ENCODE data around the gene NPC2.

Gene NPC2

DNA sequence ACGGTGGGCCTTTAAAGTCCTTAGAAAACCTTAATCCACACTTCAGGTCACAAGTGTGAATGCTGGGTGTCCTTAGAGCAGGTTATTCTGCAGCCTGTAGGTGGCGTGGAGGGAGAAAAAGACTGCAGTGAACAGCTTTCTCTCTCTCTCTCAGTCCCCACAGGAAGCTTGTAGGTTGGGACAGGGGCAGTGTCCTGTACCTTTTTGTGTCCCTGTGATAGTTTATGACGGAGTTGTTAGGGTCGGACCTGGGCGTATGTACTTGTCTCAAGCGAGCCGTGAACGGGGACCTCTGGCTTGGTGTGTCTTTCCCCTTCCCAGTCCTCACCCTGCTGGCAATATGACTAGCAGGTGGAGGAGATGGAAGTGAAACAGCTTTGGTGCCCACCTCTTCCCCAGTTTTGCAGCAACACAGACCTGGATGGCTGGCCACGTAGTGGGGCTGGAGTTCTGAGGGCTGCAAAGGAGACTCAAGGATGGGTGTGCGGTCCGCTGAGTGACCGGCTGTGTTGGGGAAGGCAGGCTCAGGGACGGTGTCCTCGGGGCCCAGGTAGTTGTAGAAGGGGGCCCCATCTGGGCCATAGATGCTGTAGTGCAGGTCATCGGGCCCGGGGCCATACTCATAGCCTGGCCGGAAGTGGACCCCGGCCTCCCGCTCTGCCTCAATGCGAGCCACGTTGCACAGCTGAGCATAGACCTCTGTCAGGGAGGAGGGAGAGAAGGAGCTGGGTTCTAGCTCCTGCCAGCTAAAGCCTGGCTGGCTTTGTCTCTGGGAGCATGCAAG lies 9.3 kb upstream of the NPC2 start:
- DNase-seq: peak; percentile 54

DNA sequence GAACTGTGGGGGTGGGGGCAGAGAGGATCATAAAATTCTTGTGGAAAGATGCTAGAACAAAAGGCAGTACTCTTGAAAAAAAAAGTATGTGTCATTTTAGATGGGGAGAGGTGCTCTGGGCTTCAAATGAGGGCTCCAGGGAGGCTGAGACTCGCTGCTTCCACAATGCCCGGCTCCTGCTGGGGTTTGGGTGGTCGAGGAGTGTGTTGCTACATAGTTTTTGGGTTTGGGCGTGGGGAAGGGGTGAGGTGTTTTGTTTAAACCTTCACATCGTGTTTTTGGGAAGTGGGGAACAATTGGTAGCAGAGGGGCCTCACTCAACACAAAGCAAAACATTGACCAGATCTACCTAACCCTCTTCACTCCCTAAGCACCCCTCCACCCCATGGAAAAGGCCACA lies 8.6 kb upstream of the NPC2 start:
- DNase-seq: no peak

DNA sequence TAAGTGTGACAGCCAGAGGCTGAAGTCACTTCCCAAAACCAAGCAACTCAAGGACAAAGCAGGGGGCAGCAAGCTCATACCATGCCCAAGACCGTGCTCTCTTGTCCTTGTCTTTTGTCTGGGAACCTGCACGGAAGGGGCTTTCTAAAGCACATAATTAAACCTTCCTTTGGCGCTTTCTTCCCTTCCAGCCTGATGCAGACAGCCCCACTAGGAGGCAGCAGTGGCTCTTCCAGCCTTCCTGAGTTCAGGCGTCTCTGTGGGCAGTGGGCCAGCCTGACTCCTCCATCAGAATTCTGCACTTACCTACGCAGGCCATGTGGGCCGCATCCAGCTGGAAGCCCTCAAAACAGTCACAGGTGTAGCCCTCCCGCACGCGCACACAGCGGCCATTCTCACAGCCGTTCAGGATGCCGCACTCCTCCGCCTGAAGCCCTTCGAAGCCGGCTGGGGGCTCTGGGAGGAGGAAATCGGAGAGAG lies 8.1 kb upstream of the NPC2 start:
- DNase-seq: peak; percentile 81

DNA sequence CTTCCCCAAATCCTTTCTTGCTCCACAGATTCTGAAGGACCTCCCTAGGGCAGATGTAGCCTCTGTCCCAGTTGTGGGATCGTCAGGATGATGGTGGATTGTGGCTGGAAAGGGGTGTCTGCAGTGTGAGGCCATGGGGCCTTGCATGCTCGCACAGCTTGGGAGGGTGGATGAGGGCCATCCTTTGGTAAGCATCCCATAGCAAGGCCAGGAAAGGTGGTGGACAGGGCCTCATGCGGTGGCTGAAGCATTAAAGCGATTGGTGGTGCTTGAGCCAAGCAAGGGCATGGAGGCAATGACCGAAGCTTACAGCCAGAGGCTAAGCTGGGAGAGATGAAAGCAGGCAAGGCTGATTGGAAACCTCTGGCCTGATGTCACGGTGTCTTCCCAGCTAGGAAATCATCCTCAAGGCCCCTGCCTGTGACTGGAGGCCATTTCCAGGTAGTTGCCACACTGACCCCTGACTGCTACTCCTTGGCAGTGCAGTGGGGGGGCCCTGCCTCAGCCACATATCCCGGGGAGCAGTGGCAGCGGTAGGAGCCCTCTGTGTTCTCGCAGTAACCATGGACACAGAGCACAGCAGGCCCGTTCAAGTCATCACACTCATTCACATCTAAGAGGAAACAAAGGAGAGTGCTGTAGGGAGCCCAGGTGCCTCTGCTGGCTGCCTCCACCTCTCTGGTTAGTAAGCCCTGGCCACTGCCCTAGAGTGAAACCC lies 7.5 kb upstream of the NPC2 start:
- no peak for DNase-seq

DNA sequence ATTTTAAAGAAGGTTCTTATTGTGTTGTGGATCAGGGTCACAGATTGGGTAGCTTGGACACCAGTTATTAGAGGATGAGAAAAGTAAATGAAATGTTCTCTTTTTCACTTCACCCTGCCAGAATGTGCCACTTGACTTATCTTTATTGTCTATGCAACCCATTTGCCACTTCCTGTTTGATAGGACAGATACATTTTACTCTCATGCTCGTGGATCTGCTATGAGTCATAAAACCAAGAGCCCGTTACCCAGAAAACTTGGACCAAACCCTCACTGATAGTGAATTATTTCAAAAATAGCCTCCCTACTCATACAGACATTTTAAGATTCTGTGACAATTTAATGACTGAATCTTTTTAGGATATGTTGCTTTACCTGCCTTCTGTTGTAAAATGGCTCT lies 2.3 kb upstream of the NPC2 start:
- no peak for DNase-seq

DNA sequence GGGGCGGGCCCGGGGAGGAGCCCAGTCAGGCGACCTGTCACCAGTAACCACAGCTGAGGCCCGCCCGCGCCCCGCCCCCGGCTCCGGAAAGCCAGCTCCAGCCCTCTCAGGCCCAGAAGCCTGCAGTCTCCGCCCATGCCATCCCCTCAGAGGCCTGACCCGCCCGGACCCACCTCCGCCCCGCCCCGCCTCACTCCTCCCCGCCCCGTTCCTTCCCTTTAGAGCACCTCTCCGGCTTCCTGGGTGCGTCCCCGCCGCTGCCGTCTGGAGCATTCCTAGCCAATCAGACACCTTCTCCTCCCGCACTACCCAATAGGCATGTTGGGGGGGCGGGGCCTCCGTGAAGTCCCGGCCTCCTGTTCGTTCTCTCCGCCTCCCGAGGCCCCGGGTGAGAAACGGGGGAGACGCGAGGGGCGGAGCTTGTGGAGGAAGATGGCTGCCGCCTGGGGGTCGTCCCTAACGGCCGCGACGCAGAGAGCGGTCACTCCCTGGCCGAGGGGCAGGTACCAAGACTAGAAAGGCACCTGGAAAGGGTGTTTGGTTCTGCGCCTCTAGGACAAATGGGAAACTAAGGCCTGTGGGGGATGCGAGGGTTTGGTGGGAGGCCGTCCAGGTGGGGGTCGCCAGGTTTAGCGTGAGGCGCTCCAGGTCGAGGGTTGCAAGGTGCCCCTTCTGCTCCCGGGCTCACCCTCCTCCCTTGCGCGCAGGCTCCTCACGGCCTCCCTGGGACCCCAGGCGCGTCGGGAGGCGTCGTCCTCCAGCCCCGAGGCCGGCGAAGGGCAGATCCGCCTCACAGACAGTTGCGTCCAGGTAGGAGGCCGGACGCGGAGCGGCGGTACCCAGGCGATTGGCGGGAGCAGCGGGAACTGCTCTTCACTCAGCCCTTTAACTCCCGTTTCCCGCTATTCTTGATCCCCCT lies 497 bp upstream of the NPC2 start, which contains the start of gene ISCA2:
Gene ISCA2 (plus strand): TSS at position 423 of the 919 bp plus-strand sequence. CDS start 10 bp downstream, at position 433.
- peak; percentile 100 for DNase-seq

DNA sequence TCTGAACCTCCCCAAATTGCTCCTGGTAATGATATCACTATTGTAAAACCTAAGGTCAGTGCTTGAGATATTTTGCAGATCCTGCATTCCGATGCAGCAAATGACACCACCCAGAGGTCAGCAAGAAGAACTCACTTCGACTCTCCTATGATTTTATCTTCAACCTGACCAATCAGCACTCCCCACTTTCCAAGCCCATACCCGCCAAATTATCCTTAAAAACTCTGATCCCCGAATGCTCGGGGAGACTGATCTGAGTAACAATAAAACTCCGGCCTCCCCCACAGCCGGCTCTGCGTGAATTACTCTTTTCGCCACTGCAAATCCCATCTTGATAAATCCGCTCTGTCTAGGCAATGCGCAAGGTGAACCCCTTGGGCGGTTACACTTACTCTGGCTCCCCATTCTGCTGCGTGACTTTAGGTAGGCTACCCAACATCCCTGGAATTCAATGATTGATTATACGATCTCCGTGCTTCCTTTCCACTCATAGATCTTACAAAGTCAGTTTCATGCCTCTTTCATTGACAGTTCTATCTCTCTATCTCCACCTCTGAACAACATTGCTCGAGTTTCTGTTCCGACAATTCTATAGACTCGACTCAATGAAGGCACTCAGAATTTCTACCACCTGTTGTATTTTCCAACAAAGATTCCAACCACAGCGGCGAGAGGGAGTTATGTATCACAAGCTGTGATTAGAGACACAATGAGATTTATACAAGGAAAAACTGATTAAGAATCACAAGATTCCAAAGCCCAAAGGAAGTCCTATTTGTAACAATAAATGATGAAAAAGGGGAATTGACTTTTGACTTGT lies 939 bp downstream of the NPC2 start:
- peak; percentile 50 for DNase-seq

DNA sequence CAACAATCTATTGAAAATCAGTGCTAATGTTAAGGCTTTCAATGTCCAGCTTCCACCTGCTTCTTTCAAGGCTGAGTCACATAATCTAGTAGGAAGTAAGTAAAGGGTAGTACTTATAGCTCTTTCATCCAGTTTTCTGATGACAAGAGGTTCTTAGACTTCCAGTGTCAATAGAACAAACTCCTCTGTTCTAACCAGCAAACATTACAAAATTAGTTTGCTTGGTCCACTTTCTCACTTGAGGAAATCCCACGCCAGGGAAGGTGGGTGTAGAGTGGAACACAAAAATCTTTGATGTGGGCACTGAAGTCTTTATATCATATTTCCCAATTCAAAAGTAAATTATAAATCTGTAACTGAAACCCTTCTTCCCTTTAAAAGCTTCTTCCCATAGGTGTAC lies 2.6 kb downstream of the NPC2 start:
- no peak for DNase-seq

DNA sequence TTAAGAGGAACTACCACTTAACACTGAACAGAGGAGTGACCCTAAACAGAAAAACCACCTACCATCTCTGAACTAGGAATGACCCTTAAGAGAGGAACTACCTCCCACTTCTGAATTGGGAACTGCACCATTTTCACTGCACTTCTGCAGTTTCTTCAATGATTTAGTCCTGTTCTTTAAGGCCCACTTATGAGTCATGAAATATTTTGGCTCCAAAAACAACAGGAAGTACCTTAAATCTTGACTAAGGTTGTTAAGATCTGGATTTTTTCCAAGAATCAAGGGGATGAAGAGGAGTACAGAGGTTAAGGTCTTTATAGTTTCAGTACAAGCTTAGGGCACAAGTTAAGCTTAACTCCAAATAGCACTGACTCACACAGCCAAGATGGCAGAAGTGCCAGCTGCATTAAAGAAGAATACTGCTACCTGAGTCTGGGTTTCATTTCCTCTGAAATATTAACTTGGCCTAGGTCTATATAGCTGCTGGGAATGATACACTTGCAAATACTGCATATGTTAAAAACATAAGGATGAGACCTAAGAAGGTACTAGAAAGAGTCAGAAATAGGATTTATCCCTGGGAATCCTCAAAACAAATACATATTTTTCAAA lies 4.2 kb downstream of the NPC2 start:
- DNase-seq: peak; percentile 31

DNA sequence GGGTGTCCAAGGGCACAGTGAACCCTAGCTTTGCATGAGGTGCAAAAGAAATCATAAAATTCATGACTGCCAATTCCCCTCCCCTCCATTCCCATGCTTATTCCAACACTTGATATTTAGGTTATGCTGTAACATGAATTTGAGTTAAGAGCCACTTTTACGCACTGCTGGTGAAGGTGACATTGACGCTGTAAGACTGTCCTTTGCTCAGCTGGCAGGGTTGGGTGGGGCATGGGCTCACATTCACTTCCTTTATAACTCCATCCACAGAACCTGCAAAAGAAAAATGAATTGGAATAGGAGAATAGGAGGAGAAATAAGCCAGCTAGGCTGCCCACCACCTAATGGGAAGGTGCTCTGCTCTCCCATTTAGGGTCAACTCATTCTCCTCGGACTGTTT lies 6.9 kb downstream of the NPC2 start:
- no peak for DNase-seq

DNA sequence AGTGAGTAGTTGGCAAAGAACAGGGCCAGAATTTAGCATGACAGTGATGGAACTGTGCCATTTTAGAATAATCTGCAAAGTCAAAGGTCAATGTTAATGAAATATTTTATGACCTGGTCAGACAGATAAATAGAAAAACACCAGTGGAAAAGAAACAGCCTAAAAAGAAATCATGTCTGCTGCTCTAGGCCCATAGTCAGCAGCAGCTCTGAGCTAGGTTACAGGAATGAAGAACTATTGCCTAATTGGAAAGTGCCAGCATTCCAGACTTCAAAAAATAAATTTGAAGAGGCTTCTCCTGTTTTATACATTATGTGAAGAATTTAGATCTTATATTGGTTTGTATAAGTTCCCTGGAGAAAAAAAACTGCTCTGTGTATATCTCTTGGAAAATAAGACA lies 9.8 kb downstream of the NPC2 start:
- DNase-seq: peak; percentile 12

DNA sequence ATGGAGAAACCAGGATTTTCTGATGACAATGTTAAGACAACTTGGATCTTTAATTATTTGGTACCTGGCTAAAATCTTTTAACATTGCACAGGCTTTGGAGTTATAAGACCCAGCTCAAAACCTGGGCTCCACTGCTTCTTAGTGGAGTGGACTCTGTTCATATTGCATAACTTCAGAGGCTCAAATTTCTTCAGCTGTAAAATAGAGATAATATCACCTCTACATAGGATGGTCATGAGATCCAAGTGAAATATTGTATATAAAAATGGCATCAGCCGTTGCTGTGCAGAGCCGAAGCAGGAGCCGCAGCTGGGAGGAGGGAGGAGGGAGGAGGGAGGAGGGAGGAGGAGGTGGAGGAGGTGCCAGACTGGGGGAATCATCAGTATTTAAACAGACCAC lies 10.5 kb downstream of the NPC2 start:
- DNase-seq: no peak

DNA sequence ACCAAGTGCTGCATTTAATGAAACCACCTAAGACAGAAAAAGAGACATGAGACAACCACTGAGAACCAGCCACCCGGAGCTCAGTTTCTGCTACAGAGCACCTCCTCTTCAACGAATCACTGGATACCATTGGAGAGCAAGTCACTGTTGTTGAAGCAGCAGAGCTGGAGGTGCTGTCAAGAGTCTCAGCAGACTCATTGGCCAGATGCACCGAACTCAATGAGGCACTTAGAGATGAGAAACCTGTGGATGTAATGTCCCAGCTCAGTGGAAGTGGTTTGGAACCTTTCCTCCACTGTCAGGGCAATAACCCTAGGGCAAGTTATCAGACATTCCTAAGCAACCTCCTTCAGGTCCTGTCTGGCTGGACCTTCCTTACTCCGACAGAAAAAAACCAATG lies 13.1 kb downstream of the NPC2 start:
- no peak for DNase-seq

DNA sequence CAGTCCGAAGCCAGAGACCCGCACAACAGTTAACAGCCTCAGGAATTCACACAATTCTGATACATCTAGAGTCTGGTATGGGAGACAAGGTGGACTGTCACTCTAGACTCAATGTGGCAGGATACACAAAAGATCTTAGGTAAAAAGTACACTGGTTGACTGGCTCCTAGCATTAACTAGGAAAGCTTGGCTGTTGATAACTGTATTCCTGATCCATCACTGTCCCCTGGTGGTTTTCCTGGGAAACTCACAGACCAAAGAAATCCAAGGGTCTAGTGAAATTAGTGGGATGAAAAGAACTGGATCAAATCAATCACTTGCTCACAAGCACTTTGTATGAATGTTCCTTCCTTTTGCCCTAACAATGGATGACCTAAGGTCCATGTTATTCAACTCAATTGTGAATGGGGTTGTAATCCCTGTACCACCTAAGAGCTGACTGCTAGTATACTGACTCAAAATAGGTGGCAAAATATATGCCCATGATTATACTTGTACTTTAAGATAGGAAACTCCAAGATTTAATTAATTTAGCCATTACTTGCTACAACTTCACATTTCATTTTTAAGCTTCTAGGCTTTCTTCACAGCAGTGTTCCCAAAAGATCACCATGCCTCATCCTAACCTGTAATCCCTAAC lies 14.0 kb downstream of the NPC2 start:
- peak; percentile 36 for DNase-seq

DNA sequence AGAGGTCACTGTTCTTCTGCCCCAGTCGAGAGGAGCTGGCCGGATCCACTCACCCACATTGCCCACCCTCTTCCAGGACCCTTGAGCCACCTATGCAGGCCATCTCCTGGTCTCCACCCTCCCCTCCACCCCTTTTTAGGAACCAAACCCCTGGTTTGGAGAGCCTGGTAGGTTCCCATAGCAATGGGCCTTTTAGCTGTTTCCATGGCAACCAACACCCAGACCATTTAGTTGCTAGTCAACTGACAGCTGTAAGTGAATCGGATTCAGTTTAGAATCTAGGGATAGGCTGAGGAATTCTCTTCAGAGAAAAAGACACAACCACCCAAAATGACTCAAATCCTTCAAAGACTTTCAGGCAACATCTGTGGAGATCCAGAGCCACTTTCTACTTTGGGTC lies 16.5 kb downstream of the NPC2 start:
- no peak for DNase-seq

DNA sequence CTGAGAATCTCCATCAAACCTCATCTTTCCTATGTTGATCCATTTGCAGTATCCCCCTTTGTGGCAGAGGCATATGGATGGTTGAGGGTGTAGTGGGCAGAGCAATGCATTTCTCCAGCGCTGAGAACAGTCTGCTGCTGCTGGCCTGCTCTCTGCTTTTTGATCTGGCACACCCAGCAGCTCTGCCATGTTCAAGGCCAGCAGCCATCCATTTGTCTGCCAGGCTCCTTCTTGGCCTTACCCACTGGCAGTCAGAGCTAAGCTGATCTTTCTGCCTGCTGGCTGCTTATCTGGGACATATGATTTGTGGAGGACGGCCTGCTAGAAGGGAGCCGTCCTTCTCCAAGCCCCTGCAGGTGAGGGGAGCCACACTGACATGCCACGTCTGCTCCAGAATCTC lies 17.0 kb downstream of the NPC2 start:
- DNase-seq: no peak

DNA sequence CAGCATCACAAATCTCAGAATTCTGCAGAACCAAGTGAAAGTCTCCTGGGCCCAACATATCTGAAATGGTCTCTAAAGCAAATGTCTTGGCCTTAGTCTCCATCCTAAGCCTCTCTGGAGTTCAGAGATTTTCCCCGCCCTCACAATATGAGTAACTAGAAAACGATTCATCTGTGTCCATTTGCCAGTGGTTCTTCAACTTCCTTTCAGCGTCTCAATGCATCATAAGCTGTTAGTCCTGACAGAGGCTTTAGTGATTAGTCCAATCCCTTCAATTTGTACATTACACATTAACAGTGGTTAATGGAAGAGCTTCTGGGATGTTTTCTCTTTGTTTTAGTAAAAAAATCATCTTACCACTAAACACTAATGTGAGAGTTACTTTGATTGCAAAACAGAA lies 17.4 kb downstream of the NPC2 start:
- peak; percentile 63 for DNase-seq

DNA sequence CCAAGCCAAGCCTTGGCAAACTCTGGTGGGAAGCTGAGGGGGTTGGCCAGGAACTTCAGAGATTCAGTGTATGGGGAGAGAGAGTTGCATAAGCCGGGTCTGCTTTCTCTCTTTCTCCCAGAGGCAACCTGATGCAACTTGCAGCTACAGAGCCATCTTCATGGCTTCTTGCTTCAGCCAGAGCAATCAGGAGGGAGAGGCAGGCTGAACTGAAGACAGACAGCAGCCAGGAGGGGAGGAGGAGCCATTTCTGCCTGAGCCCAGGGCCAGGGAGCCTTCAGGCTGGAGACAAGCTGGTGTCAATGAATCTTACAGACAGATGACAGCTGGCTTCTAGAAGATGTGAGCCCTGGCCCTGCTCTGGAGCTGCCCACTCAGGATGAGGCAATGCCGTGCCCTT lies 18.7 kb downstream of the NPC2 start:
- DNase-seq: no peak

DNA sequence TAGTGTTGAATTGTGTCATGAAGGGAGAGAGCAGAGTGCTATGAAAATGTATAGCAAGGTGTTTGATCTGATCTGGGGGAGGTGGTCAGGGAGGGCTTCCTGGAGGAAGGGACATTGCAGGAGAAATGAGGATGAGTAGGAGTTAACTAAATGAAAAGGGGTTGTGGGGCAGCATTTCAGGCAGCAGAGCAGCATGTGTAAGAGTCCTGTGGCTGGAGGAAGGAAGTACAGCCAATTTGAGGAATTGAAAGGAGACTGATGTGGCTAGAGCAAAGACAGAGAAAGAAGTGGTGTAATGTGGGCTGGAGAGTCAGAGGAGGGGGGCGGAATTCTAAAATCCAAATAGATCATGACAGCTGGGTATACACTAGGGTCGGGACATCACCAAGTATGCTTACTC lies 20.5 kb downstream of the NPC2 start:
- DNase-seq: no peak

DNA sequence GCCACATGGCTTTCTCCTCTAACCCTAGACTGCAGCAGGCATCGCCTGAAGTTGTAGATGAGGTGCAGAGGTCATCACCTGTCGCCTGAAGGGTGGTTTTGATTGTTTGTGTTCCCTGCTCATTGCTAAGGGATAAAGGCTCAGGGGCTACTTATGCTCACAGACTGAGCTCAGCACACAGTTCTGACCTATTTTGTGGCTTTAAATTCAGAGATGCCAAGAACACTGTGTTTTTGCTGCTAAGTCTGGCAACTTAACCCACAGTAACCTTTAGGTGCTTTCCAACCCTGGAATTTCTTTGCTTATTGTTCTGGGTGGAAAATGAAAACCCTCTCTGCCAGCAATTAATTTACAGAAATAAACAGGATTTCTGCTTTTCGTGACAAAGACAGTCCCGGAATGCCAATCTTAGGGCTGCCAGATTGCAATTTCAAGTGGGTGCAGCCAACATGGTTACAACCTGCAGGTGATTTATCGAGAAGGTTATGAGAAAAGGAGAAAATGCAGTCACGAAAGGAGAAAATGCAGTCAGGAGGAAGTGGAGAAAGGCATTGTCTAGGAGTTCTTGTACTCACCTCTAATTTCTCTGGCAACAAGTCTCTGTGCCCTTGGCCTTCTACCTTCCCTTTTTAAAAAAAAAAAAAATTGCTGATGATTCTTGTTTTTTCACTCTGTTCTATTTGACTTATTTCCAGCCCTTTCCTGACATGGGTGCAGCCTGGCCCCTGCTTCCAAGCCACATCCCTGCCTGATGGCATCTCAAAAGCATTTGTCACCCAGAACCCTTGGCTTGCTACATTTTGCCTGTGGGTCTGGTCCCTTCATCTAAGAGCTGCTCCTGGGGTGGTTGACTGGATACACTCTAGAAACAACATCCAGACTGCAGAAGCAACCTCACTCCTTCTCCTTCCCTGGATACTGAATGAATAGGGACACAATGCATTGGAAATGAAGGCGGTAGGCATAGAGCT lies 23.3 kb downstream of the NPC2 start:
- no peak for DNase-seq

All from fibroblast of skin of scalp (primary cell).